HEK293 (cell line): ENCODE measurements around the gene GALNT10.

Experiments
- CTCF ChIP-seq: fragments of 450-650 bp; formaldehyde crosslinking; IDR thresholded peaks from 2 replicates; pipeline ENCODE4 v1.5.1; 2016; ENCODE audit warnings: missing biosample characterization, missing genetic modification characterization
- HOXC10 ChIP-seq: sonication (generic); formaldehyde crosslinking; IDR thresholded peaks from 2 replicates; pipeline ENCODE4 v1.8.1; 2023; ENCODE audit warnings: mild to moderate bottlenecking, missing genetic modification reagents
- HOXD13 ChIP-seq: sonication (generic); formaldehyde crosslinking; IDR thresholded peaks from 2 replicates; pipeline ENCODE4 v1.8.0; 2022; ENCODE audit warnings: missing genetic modification reagents, borderline replicate concordance
- IKZF3 ChIP-seq: fragments of 450-650 bp; IDR thresholded peaks from 2 replicates; pipeline ENCODE4 v1.5.0; 2018; ENCODE audit warnings: missing biosample characterization, mild to moderate bottlenecking, missing genetic modification characterization, moderate library complexity
- PRDM1 ChIP-seq: fragments of 450-650 bp; formaldehyde crosslinking; IDR thresholded peaks from 2 replicates; pipeline ENCODE4; 2016; ENCODE audit warnings: missing biosample characterization, missing genetic modification characterization
- YY2 ChIP-seq: fragments of 450-650 bp; formaldehyde crosslinking; IDR thresholded peaks from 2 replicates; pipeline ENCODE4 v1.5.1; 2016; ENCODE audit warnings: missing biosample characterization, missing genetic modification characterization
- ZBTB20 ChIP-seq: fragments of 450-650 bp; formaldehyde crosslinking; IDR thresholded peaks from 2 replicates; pipeline ENCODE4 v1.5.1; 2016; ENCODE audit warnings: missing biosample characterization, missing genetic modification characterization
- ZBTB44 ChIP-seq: fragments of 450-650 bp; IDR thresholded peaks from 2 replicates; pipeline ENCODE4 v1.5.1; 2018; ENCODE audit warnings: missing biosample characterization, mild to moderate bottlenecking, missing genetic modification characterization
- ZBTB7A ChIP-seq: fragments of 450-650 bp; formaldehyde crosslinking; IDR thresholded peaks from 2 replicates; pipeline ENCODE4 v1.5.1; 2016; ENCODE audit warnings: low read depth, missing biosample characterization, missing genetic modification characterization
- ZNF16 ChIP-seq: fragments of 450-650 bp; formaldehyde crosslinking; IDR thresholded peaks from 2 replicates; pipeline ENCODE4 v1.5.1; 2016; ENCODE audit warnings: low read depth, missing biosample characterization, missing genetic modification characterization
- ZNF202 ChIP-seq: fragments of 450-650 bp; formaldehyde crosslinking; IDR thresholded peaks from 2 replicates; pipeline ENCODE4 v1.5.1; 2016; ENCODE audit warnings: missing biosample characterization, missing genetic modification characterization, borderline replicate concordance
- ZNF416 ChIP-seq: fragments of 450-650 bp; formaldehyde crosslinking; IDR thresholded peaks from 2 replicates; pipeline ENCODE4 v1.5.1; 2016; ENCODE audit warnings: missing biosample characterization, missing genetic modification characterization
- ZNF449 ChIP-seq: fragments of 450-650 bp; formaldehyde crosslinking; IDR thresholded peaks from 2 replicates; pipeline ENCODE4 v1.5.1; 2017; ENCODE audit warnings: missing biosample characterization, mild to moderate bottlenecking, missing genetic modification characterization, moderate library complexity
- ZNF558 ChIP-seq: fragments of 450-650 bp; formaldehyde crosslinking; IDR thresholded peaks from 2 replicates; pipeline ENCODE4 v1.5.1; 2016; ENCODE audit warnings: missing biosample characterization, missing genetic modification characterization
- ZNF560 ChIP-seq: fragments of 450-650 bp; formaldehyde crosslinking; IDR thresholded peaks from 2 replicates; pipeline ENCODE4 v1.5.1; 2017; ENCODE audit warnings: missing biosample characterization, missing genetic modification characterization, borderline replicate concordance
- ZNF580 ChIP-seq: fragments of 450-650 bp; formaldehyde crosslinking; IDR thresholded peaks from 2 replicates; pipeline ENCODE4 v1.5.1; 2016; ENCODE audit warnings: missing biosample characterization, missing genetic modification characterization
- ZNF596 ChIP-seq: fragments of 450-650 bp; IDR thresholded peaks from 2 replicates; pipeline ENCODE4 v1.5.0; 2018; ENCODE audit warnings: missing biosample characterization, mild to moderate bottlenecking, missing genetic modification characterization, moderate library complexity
- ZNF624 ChIP-seq: fragments of 450-650 bp; formaldehyde crosslinking; IDR thresholded peaks from 2 replicates; pipeline ENCODE4 v1.5.1; 2017; ENCODE audit warnings: missing biosample characterization, missing genetic modification characterization
- ZNF704 ChIP-seq: fragments of 450-650 bp; formaldehyde crosslinking; IDR thresholded peaks from 2 replicates; pipeline ENCODE4 v1.5.1; 2016; ENCODE audit warnings: missing biosample characterization, missing genetic modification characterization
- ZNF843 ChIP-seq: fragments of 450-650 bp; formaldehyde crosslinking; IDR thresholded peaks from 2 replicates; pipeline ENCODE4 v1.5.1; 2016; ENCODE audit warnings: missing biosample characterization, missing genetic modification characterization

Gene GALNT10

GRCh38 chr5:154444556-154445421, 254.3 kb downstream of the GALNT10 start (continued):
- TF ChIP-seq HOXC10 (CRISPR knock-in tag) (no peak), CTCF (tag by site-specific recombination) (no peak), ZNF560 (tag by site-specific recombination) (no peak), ZNF558 (tag by site-specific recombination) (no peak), ZNF843 (tag by site-specific recombination) (no peak), ZNF580 (tag by site-specific recombination) (no peak), ZNF202 (no peak), ZBTB7A (tag by site-specific recombination) (peak; percentile 84; the same call in 1 of the 2 replicates), ZNF16 (no peak), ZNF416 (tag by site-specific recombination) (no peak), ZNF624 (tag by site-specific recombination) (no peak), YY2 (tag by site-specific recombination) (no peak), ZBTB20 (peak; percentile 32; the same call in 1 of the 2 replicates), HOXD13 (CRISPR knock-in tag) (no peak), IKZF3 (no peak), ZNF596 (tag by site-specific recombination) (no peak), ZNF704 (no peak), ZBTB44 (tag by site-specific recombination) (no peak), PRDM1 (tag by site-specific recombination) (no peak), ZNF449 (tag by site-specific recombination) (peak; percentile 32; the same call in 1 of the 2 replicates)
